ENCODE data around the gene MAPK10. TPM values are rescaled to one million over a fixed set of nuclear protein-coding genes. Genes with fewer than 3 reads are reported as not detected.

The MAPK10 gene
- total RNA-seq, 2 donors from 2014 or later: 49.7 to 64.9 TPM

- Histone ChIP-seq H3K27me3 (replicated peaks; ENCODE audit: insufficient read depth) (no peaks in the 10 kb centered on the region), H3K4me1 (replicated peaks) (peaks cover 5% of the 10 kb centered on the region), H3K36me3 (no peaks in the 10 kb centered on the region), H3K9me3 (no peaks in the 10 kb centered on the region), H3K27ac (no peak overlapping the region), H3K4me3 (no peak overlapping the region)
- intact Hi-C loops (cut with DNase I): no loop called here
- no peak for DNase-seq (ENCODE audit: low spot score)
- TF ChIP-seq, protein P1, sequence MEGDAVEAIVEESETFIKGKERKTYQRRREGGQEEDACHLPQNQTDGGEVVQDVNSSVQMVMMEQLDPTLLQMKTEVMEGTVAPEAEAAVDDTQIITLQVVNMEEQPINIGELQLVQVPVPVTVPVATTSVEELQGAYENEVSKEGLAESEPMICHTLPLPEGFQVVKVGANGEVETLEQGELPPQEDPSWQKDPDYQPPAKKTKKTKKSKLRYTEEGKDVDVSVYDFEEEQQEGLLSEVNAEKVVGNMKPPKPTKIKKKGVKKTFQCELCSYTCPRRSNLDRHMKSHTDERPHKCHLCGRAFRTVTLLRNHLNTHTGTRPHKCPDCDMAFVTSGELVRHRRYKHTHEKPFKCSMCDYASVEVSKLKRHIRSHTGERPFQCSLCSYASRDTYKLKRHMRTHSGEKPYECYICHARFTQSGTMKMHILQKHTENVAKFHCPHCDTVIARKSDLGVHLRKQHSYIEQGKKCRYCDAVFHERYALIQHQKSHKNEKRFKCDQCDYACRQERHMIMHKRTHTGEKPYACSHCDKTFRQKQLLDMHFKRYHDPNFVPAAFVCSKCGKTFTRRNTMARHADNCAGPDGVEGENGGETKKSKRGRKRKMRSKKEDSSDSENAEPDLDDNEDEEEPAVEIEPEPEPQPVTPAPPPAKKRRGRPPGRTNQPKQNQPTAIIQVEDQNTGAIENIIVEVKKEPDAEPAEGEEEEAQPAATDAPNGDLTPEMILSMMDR (IDR thresholded peaks at IDR 0.05): no peak
- TF ChIP-seq POLR2A (IDR thresholded peaks at IDR 0.05) (no peak), POLR2AphosphoS5 (IDR thresholded peaks at IDR 0.05) (no peak)
- 28% methylated on average over 3 of the region's 3 CpGs for WGBS
These were observed 53.0 kb downstream of the MAPK10 start for GRCh38 chr4:86306816-86307215.

- Histone ChIP-seq H3K4me1 (replicated peaks) (peaks cover 5% of the 10 kb centered on the region), H3K27me3 (replicated peaks; ENCODE audit: insufficient read depth) (no peaks in the 10 kb centered on the region), H3K9me3 (no peaks in the 10 kb centered on the region), H3K4me3 (no peak overlapping the region), H3K27ac (peak overlapping the region in 1 of 2 donors; percentile 34), H3K36me3 (no peaks in the 10 kb centered on the region)
- WGBS: 82% methylated on average over 2 of the region's 2 CpGs
- intact Hi-C loops (cut with DNase I): no loop called here
- no peak for DNase-seq (ENCODE audit: low spot score)
- TF ChIP-seq, protein P1 (IDR thresholded peaks at IDR 0.05): no peak
- no peak for TF ChIP-seq POLR2A (IDR thresholded peaks at IDR 0.05)
- TF ChIP-seq POLR2AphosphoS5 (IDR thresholded peaks at IDR 0.05): no peak
These were observed 57.0 kb downstream of the MAPK10 start for GRCh38 chr4:86302830-86303229.

GRCh38 chr4:86302251-86302650 lies 57.6 kb downstream of the MAPK10 start:
- intact Hi-C loops (cut with DNase I): no loop called here
- H3K4me3 ChIP-seq: no peak overlapping the region
- peak overlapping the region in 1 of 2 donors; percentile 34 for H3K27ac ChIP-seq
- no peaks in the 10 kb centered on the region for H3K36me3 ChIP-seq
- H3K27me3 ChIP-seq (replicated peaks; ENCODE audit: insufficient read depth): no peaks in the 10 kb centered on the region
- H3K4me1 ChIP-seq (replicated peaks): peaks cover 5% of the 10 kb centered on the region
- no peaks in the 10 kb centered on the region for H3K9me3 ChIP-seq
- peak; percentile 62 for DNase-seq (ENCODE audit: low spot score)
- WGBS: 19% methylated on average over 4 of the region's 4 CpGs
- TF ChIP-seq POLR2AphosphoS5 (IDR thresholded peaks at IDR 0.05) (no peak), POLR2A (IDR thresholded peaks at IDR 0.05) (no peak)
- TF ChIP-seq, protein P1 (IDR thresholded peaks at IDR 0.05): no peak

DNA sequence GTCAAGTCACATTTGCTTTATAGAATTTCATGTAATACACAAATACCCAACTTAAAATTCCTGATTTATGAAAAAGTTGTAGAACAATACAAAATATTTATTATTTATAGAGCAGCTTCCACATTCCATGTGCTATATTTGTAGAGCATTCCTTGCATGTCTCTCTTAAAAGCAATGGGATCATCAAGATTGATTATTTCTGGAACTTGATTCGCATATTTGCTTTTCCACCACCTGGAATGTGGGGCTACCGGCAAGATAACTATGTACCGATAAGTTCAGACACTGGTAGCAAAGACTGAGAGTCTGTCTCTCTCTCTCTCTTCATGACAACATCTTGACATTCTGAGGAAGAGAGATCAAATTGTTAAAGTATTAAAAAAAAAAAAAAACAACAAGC lies 59.3 kb downstream of the MAPK10 start:
- H3K4me1 ChIP-seq (replicated peaks): peaks cover 5% of the 10 kb centered on the region
- 46% methylated on average over 3 of the region's 3 CpGs for WGBS
- H3K9me3 ChIP-seq: no peaks in the 10 kb centered on the region
- H3K4me3 ChIP-seq: no peak overlapping the region
- no peak overlapping the region for H3K27ac ChIP-seq
- DNase-seq (ENCODE audit: low spot score): no peak
- no peaks in the 10 kb centered on the region for H3K27me3 ChIP-seq (replicated peaks; ENCODE audit: insufficient read depth)
- no peak for TF ChIP-seq POLR2AphosphoS5 (IDR thresholded peaks at IDR 0.05)
- TF ChIP-seq, protein P1 (IDR thresholded peaks at IDR 0.05): no peak
- TF ChIP-seq POLR2A (IDR thresholded peaks at IDR 0.05): no peak
- no peaks in the 10 kb centered on the region for H3K36me3 ChIP-seq
- intact Hi-C loops (cut with DNase I): no loop called here

- intact Hi-C loops (cut with DNase I): no loop called here
- TF ChIP-seq POLR2A (IDR thresholded peaks at IDR 0.05): no peak
- TF ChIP-seq, protein P1 (IDR thresholded peaks at IDR 0.05): no peak
These were observed 63.0 kb downstream of the MAPK10 start for GRCh38 chr4:86296865-86297264.

More at GRCh38 chr4:86296865-86297264, 63.0 kb downstream of the MAPK10 start:
- H3K36me3 ChIP-seq: no peaks in the 10 kb centered on the region
- H3K4me1 ChIP-seq (replicated peaks): no peaks in the 10 kb centered on the region
- H3K4me3 ChIP-seq: no peak overlapping the region
- no peaks in the 10 kb centered on the region for H3K27me3 ChIP-seq (replicated peaks; ENCODE audit: insufficient read depth)
- H3K27ac ChIP-seq: no peak overlapping the region
- no peak for DNase-seq (ENCODE audit: low spot score)
- WGBS: 90% methylated on average over 6 of the region's 6 CpGs
- no peaks in the 10 kb centered on the region for H3K9me3 ChIP-seq

All from prostate gland (tissue), 2 donors.